ENCODE measurements around the gene NRCAM.

NRCAM gene

DNA sequence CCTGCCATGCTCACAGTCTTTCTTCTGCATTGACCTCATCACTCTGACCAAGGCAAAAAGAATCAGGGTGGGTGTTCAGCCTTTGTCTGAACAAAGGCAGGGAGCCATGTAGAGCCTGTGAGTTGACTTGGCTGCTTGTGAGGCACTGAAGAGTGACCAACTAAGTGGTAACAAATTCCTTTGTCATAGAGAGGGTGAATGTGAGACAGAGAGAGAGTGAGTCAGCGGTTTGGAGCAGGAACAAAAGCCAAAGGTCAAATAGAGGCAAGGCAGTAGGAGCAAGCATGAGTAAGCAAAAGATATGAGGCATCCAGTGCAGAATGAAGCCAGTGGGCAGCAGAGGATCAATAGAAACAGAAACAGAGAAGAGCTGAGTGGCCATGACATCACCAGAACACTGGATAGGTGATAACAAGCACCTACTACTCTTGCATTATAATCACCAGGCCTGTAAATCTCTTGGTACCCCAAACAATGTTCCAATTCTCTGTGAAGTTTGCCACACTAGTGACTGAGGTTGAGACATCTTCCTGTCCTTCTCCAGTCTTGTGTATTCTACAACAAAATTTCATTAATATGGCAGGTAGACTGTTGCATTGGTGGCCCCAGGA, 209.9 kb downstream of the NRCAM start:
- DNase-seq (ENCODE audit: low read depth) = no peak

DNA sequence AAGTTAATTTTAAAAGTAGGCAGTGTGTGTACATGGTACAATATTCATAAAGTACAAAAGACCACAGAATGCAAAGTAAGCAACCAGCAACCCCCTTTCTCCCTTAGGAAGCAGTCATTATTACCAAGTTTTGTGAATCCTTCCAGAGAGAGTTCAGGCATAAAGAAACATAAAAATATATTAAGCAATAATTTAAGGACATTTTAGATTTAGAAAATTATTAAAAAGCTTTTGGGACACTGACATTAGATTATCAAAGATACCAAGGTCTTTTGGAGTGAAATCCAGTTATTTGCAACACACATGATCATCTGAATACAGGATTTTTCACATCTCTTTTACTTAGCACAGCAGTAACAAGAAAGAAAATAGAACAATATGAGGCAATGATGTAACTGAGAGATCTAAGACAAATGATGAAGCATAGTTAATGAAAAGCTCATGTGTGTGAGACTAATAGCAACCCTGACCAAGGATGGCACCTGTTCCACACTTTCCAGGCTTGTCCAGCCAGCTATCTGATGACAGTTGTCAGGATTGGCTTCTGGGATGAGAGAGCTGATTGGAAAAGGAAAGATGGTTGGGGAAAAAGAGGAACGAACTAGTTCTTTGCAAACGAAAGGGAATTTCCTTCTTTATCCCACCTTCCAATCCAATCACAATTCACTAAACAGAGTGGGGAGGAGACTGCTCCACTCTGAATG, 210.6 kb downstream of the NRCAM start:
- no peak for DNase-seq (ENCODE audit: low read depth)

DNA sequence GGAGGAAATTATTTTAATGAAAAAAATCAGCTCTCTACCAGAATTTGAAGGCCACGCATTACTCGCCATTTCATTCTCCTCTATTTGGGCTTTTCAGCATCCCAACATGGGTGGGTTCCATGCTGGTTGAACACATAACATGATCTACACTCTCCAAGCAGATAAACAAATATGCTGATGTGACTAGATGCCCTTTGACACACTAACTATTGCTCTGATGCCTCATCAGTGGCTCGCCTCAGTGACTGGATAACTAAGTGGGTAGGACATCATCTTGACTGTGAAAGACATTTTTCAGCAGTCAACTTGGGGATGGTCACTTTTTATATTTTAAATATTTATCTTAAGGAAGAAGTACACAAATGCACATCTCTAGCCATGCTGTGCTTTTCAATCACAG, 212.1 kb downstream of the NRCAM start:
- no peak for DNase-seq (ENCODE audit: low read depth)

DNA sequence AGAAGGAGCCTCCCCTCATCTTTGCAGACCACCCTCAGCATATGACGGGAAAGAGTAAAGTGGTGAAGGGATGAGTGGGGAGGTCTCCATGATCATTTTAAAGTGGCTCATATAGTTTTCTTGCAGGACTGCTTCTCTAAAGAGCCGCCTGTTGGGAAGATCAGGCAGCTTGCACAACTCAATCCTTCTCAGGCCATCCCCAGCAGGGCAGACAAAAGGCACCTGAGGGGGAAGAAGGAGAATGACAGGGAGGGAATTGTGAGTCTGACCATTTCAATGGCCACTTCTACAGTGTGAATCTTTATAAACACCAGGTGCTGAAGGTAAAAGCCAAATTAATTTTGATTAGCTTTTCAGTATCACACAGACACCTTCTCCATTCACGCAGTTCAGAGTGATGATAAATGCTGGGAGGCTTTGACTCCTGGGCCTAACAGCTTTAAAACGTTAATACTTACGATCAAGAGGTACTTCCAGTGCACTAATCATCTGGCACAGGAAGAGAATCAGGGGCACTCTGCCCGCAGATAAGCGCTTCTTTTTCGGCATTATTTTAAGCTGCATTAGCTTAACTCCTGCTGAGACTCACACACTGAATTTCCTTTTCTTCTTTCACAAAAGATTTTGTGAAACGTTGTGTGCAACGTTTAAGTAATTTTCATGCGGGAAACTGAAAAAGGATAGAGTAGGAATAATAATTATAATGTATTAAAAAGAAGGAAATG, 216.6 kb downstream of the NRCAM start:
- no peak for DNase-seq (ENCODE audit: low read depth)

DNA sequence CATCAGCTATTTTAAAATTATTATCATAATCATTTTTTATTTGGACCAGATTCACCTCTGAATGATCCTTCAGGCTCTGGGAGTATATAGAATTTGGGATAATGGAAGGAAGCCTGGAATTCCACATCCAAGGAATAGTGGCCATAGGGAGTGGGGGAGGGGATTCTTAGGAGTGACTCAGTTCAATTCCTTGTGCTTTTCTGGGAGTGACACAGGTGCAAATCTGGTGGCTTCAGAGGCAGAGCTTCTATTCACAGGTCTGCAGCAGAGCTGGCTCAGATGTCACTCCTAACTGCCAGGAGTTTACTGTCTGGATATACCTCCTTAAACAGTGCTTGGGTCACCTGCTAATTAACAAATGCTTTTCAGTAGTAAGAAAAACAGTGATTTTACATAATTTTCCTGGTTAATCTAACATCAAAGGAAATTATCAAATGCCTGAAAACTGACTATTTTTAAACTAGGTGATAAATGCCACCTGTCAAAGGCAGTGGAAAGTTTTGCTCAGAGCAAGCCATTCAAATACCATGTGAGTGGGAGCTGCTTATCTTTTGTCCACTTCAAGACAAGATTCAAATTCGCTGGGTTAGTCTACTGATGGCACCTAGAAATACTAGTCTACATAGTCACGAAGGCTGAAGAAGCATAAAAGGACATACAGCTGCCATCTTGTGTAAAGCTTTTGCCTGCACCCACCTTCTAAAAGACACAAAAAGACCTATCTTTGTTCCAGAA, 219.4 kb downstream of the NRCAM start:
- DNase-seq (ENCODE audit: low read depth) = no peak

DNA sequence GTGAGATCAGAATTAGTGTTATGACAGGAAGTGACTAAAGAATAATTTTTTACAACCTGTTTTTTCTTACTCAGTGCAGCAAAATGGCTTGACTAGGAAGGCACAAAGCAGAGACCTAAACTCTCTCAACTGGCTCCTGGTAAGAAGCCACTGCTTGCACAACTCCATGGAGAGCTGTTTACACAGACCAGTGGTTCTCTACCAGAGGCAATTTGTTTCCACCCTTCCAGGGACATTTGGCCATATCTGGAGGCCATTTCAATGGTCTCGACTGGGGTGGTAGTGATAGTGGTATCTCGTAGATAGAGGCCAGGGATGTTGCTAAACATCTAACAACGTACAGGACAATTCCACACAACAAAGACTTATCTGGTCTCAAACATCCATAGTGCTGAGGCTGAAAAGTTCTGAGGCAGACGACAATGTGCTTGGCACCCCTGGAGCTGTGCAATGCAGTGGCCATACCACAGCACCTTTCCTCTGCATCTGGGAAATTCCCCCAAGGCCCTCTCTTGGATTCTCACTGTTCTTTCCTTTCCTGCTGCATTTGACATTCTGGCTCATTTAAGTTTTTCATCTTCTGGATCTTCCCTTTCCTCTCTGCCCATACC, 220.7 kb downstream of the NRCAM start:
- no peak for DNase-seq (ENCODE audit: low read depth)

DNA sequence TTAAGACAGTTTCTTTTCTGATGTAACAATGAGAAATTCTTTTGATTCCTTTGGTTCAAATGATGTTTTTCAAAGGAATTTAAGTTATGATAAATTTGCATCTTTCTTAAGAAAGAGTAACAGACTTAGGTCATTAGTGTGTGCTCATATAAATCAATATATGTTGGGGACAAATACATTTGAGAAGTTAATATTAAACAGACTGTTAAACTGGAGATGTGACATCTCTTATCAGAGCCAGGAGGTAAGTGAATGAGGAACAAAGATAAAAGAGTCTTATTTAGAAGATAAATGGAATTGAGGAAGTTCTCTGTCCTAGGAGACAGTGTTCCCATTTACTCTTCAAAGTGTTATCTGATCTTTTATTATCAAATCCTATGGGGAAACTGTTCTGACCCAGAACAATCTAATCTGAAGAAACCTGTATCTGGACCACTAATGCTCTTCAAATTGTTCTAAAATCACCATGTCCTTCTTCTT, 221.2 kb downstream of the NRCAM start:
- no peak for DNase-seq (ENCODE audit: low read depth)

DNA sequence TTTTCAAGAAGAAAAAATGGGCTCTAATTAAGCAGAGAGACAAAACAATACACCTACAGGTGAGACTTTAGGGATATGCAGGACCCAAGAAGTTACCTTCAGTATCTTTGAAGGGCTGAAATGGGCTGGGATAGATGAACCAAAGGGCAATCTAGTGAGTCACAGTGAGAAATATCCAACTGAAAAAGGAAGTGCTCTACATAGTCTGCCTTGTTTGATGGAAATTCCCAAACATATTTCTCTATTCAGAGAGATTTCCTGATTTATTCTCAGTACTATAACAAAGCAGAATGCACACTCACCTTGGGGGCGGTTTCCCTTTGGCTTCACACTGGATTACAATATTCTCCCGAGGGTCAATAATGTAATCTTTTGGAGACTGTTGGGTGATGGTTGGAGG, 222.0 kb downstream of the NRCAM start:
- DNase-seq (ENCODE audit: low read depth) = no peak

DNA sequence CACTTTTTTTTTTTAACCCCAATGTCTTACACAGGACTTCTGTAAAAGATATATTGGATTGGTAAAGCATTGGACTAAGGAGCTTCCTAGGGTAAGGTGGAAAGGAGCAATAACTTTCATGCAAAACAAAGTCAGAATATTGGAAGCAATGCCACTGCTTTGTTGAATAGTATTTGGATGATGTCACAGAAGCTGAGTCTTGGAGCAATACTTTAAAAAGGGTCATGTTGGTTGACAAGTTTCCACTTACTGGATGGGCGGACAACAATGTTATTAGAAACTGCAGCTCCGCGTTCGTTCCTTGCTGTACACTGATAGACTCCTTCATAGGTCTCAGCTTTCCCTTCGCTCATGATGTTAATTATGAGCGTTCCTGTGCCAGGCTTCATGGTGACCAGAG, 224.2 kb downstream of the NRCAM start:
- DNase-seq (ENCODE audit: low read depth) = no peak

DNA sequence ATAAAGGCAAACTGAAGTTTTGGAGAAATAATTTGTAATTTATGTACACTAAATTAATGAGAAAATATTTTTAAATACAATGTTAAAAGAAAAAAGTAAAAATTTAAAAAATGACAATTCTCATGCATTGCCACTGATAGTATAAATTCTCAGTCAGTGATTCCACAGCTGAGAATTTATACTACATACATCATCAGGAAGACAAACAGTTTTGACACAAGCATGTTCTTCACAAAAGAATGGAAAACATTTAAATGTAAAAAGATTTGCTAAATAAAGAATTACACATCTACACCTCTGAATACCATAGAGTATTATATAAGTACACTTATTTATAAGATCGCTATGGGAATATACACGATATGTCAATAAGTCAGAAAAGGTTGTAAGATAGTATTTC, 225.0 kb downstream of the NRCAM start:
- no peak for DNase-seq (ENCODE audit: low read depth)

DNA sequence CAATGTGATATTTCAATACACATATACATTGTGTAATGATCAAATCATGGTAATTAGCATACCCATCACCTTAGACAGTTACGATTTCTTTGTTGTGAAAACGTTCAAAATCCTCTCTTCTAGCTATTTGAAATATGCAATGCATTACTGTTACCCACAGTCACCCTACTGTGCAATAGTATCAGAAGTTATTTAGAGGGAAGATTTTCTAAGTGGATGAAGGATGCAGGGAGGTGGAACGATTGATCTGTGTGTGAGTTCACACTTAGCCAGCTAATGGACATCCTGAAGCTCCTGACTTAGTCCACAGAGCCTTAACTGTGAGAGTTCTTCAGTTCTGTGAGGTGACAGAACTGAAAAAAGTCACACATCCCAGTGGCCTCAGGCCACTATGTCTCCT, 228.9 kb downstream of the NRCAM start:
- no peak for DNase-seq (ENCODE audit: low read depth)

DNA sequence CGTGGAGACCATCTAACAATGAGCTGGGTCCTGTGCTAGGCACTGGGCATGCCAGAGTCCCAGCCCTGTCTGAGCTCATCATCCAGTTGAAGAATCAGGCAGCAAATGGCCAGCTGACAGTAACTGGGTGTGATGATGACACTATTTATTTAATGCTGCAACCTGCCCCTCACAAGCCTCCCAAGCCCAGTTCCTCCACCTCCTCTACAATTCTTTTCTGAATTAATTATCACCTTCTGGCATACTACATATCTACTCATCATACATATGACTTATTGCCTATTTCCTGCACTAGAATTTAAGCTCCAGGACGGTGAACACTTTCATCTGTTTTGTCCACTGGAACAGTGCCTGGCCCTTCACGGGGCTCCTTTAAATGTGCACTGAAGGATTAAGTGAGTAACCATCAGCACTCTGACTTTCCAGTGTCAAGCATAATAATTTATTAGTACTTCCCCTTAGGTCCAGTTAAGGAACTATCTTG, 229.4 kb downstream of the NRCAM start:
- no peak for DNase-seq (ENCODE audit: low read depth)

DNA sequence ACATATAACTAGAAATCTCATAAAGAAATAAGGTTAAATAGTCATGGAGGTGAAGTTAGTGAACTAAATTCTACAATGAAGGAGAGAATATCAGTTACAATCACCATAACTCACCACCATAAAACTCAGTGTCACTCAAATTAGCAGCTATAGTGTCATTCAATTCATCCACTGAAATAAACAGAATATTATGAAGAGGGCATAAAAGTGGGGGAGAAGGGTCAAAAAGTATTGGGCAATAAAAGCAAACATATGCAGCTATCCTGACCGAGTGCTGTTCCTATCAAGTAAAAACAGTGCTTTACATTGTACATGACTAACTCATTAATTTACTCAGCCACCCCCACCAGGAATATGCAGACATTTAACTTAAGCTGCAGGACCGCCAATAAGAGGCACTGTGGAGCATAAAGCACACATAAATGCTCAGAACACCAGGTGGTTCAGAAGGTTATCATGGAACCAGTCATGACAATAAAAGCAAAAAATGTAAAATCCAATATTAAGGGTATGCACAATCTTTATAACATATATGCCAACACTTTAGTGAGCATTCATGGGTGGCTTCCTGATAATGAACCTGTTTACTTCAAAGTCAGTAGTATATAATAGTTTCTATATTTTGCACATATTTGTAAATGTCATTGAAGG, 230.6 kb downstream of the NRCAM start:
- no peak for DNase-seq (ENCODE audit: low read depth)

DNA sequence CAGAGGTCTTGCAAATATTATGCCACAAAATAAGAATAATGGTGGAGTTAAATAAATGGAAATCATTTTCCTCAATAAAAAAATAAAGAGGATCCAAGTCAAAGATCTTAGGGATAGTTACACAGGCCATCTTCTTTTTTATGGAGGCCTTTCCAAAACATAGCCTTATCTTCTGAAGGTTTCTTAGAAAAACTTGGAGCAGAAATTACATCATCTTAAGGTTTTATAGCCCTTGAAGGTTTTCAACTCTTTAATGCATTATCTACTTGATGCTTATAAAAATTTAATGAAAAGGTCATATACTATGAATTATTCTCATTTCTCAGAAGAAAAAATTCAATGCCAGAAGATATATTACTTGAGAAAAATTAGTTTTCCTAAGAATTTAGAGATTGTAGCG, 231.8 kb downstream of the NRCAM start:
- no peak for DNase-seq (ENCODE audit: low read depth)

DNA sequence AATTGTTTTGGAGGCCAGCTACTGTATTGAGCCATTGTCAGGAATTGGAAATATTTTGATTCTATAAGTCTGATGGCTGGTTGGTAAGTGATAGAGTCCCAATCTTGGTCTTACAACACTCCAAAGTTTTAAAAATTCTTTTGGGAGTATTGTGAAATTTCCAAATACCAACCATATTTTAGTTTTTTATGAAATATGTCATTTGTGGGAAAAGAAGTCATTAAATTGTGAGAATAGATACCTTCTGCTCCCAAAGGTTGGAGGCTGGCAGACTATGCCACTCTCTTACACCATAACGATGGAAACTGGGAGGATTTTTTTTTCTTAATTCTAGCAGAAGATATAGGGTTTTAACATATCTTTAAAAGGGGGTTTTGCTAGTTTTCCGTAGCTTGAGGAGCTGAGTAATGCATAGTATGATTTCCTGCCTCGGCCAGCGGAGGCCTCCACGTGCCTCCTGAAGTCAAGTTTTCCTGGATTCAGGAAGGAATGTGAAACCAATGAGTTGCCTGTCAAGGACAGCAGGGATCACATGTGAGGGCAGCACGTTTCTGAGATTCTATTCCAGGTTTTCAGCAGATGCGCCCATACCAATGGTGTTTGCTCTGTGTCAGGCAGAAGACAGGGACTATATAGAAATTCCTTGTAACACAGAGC, 233.9 kb downstream of the NRCAM start:
- no peak for DNase-seq (ENCODE audit: low read depth)

DNA sequence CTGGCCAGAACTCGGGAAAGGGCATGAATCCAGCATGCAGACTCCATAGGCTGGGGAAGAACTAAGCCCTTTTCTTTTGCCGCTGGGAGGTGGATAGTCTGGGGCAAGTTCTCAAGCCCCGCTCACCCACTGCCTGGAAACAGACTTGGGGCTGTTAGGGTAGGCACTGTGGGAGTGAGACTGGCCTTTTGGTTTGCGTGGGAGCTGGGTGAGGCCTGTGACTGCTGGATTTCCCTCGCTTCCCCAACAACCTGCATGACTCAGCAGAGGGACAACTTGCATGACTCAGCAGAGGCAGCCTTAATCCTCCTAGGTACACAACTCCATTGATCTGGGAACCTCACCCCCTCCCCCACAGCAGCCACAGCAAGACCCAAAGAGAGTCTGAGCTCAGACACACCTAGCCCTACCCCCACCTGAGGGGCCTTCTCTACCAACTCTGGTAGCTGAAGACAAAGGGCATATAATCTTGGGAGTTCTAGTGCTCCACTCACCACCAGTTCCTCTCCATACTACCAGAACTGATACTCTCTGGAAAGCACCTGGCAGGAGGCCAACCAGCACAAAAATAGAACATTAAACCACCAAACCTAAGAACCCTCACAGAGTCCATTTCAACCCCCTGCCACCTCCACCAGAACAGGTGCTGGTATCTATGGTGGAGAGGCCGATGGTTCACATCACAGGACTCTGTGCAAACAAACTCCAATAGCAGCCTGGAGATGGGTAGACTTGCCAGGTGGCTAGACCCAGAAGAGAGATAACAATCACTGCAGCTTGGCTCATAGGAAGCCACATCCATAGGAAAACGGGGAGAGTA, 244.6 kb downstream of the NRCAM start:
- DNase-seq (ENCODE audit: low read depth) = no peak

DNA sequence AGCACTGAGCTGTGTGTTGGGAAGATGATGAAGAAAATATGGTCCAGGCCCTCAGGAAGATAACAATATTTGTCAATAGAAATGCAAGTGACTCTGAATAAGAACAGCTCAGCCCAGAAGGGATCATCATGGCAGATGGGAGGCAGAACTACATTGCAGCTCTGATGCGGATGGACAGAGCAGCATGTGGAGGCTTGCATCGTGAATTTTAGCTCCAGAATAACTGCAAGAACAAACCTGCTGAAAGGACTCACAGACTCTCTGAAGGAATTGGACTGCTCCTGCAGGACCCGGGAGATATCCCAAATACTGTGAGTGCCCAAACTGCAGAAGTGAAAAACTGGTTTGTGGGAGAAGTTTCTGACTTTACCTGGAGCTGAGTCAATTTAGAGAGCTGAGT, 245.4 kb downstream of the NRCAM start:
- no peak for DNase-seq (ENCODE audit: low read depth)

DNA sequence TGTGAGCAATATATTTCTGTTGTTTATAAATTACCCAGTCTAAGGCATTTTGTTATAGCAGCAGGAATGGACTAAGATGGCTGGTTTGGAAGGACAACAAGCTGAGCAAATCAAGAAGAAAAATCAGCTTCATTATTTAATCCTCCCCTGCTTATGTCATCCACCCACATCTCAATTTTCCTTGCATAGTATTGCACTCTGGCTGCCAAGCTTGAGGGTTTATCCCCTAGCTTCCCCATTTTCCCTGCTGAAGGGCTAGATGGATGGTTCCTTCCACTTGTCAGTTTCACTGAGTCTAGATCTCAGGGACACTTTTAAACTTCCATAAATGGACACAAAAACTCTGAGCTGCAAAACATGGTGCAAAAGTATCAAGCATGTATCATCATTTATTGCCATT, 250.9 kb downstream of the NRCAM start:
- no peak for DNase-seq (ENCODE audit: low read depth)

DNA sequence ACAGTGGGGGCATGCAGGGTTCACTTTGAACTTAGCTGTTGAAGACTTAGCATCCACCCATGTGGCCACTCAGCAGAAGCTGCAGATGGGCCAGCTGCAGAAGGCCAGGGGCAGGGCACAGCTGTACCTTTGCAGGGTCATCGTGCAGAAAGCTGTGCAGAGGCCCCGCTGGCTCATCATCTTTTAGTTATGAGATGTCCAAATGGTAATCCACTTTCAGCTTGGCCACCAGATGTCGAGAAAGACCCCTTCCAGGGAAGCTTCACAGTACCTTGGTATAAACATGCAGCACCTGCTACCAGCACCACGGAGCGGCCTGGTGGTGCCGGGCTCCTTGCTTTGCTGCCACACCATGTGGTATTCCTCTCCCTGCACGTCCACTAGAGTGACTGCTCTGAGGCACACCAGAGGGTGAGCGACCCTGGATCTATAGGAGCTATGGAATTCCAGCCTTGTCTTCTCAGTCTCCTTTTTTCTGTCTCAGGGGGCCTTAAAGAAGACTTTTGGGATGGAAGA, 251.9 kb downstream of the NRCAM start:
- no peak for DNase-seq (ENCODE audit: low read depth)

DNA sequence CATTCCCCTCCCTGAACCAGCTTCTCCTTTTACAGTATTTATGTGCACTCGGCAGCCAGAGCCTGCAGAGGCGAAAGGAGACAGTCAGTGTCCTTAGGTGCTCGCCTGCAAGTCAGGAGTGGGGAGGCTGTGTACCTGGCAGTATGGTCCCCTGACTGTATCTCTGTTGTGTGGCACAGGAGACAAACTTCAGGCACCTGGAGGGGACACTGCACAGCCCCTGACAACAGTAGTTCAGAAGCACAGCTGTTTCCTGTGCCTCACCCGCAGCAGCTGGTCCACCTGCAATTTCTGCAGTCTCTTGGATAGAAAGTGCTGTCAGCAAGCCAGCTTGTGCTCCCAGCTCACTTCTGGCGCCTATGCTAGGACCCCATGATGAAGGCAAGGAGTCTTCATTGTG, 252.7 kb downstream of the NRCAM start:
- no peak for DNase-seq (ENCODE audit: low read depth)

Data from T follicular helper cell (primary cell).